Endothelial cell of umbilical vein (primary cell): ENCODE data around the gene KCNH1. TPM values are rescaled to one million over a fixed set of nuclear protein-coding genes. Genes with fewer than 3 reads are reported as not detected.

Experiments
- BruUV-seq: library from RNA; stranded (reverse); fragments of 400-500 nt; replicated peaks from 2 replicates; lab custom pipeline; 2021; lab: Mats Ljungman, UMichigan
- CTCF ChIA-PET: fragments of 300-600, 350-600 bp; sonication (Branson Sonifier 250); formaldehyde crosslinking; loops from one replicate; lab custom pipeline; 2021; ENCODE audit warnings: antibody characterized with exemption, inconsistent platforms; lab: Charles Lee
- POLR2A ChIA-PET: fragments of 300-600, 350-600 bp; sonication (Branson Sonifier 250); formaldehyde crosslinking; loops from one replicate; lab custom pipeline; 2021; ENCODE audit warnings: antibody characterized with exemption, inconsistent platforms; lab: Charles Lee
- DNase-seq: peaks from one replicate; pipeline ENCODE4 v3.0.0-alpha.2; 2011; ENCODE audit warnings: low read depth, low spot score
- FAIRE-seq: peaks from 2 replicates; lab custom pipeline; 2011; peaks lifted over from hg19 to GRCh38; lab: Jason Lieb, UNC
- H2AFZ ChIP-seq: 2 replicates; pipeline ENCODE4 v1.6.0; 2012; ENCODE audit warnings: low read depth, low read length, control low read depth, inconsistent platforms
- H3K27ac ChIP-seq: 2 replicates; pipeline ENCODE4 v1.5.1; 2011; ENCODE audit warnings: low read depth, mild to moderate bottlenecking, control low read depth, low read length, moderate library complexity; ENCODE audit not compliant: insufficient read depth
- H3K27me3 ChIP-seq, 2 experiments: 2 replicates each; pipeline versions ENCODE4 v1.6.0 to v1.6.1; 2011; ENCODE audit warnings: low read length in 2 of 2, mixed read lengths in 1 of 2; ENCODE audit not compliant: control insufficient read depth in 2 of 2, insufficient read depth in 2 of 2
- H3K36me3 ChIP-seq, 2 experiments: 2 replicates in 1 of 2; 3 replicates in 1 of 2; pipeline ENCODE4 v1.5.1; 2011; ENCODE audit warnings: low read length in 2 of 2, mild to moderate bottlenecking in 1 of 2, moderate library complexity in 1 of 2; ENCODE audit not compliant: control insufficient read depth in 2 of 2, insufficient read depth in 2 of 2; ENCODE audit errors: extremely low read depth in 1 of 2
- H3K4me1 ChIP-seq: 3 replicates; pipeline ENCODE4 v1.5.1; 2011; ENCODE audit warnings: mild to moderate bottlenecking, low read length; ENCODE audit not compliant: control insufficient read depth, insufficient read depth; ENCODE audit errors: extremely low read depth
- H3K4me2 ChIP-seq: 2 replicates; pipeline ENCODE4 v1.6.1; 2011; ENCODE audit warnings: low read length, control low read depth, mixed read lengths; ENCODE audit not compliant: insufficient read depth
- H3K4me3 ChIP-seq, 3 experiments: fragments of 200-600 bp in 1 of 3; sonication (generic), shearing (Covaris generic) in 1 of 3; replicated peaks in 1 of 3; 2 replicates each; pipeline ENCODE4 v1.5.1; 2011 to 2016; ENCODE audit warnings: control low read depth in 3 of 3, low read length in 3 of 3, mild to moderate bottlenecking in 2 of 3, inconsistent platforms in 1 of 3, low read depth in 1 of 3, moderate library complexity in 1 of 3; ENCODE audit not compliant: insufficient read depth in 1 of 3
- H3K79me2 ChIP-seq: 2 replicates; pipeline ENCODE4 v1.6.0; 2012; ENCODE audit warnings: low read length, inconsistent platforms; ENCODE audit not compliant: control insufficient read depth, insufficient read depth
- H3K9ac ChIP-seq: replicated peaks from 2 replicates; pipeline ENCODE3; 2011; ENCODE audit warnings: low read length, control low read depth; ENCODE audit not compliant: insufficient read depth; ENCODE audit errors: extremely low read depth
- H3K9me1 ChIP-seq: replicated peaks from 3 replicates; pipeline ENCODE4 v1.6.0; 2011; ENCODE audit warnings: mild to moderate bottlenecking, low read length; ENCODE audit not compliant: control insufficient read depth, insufficient read depth; ENCODE audit errors: extremely low read depth
- H3K9me3 ChIP-seq: replicated peaks from 2 replicates; pipeline ENCODE4 v1.5.1; 2012; ENCODE audit warnings: low read length, inconsistent platforms; ENCODE audit not compliant: control insufficient read depth, insufficient read depth
- H4K20me1 ChIP-seq: replicated peaks from 2 replicates; pipeline ENCODE3; 2011; ENCODE audit warnings: mild to moderate bottlenecking, low read length; ENCODE audit not compliant: control insufficient read depth, insufficient read depth; ENCODE audit errors: extremely low read depth
- CTCF ChIP-seq, 2 donors: IDR thresholded peaks; 1 replicate in 1 of 2; 2 replicates in 1 of 2; pipeline ENCODE4 v1.5.1; 2011; ENCODE audit warnings: low read length in 2 of 2, mild to moderate bottlenecking in 2 of 2, moderate library complexity in 2 of 2, control low read depth in 1 of 2, inconsistent platforms in 1 of 2, low read depth in 1 of 2; ENCODE audit not compliant: insufficient read depth in 1 of 2; ENCODE audit errors: extremely low read depth in 1 of 2
- EZH2 ChIP-seq: IDR thresholded peaks from 2 replicates; pipeline ENCODE4 v1.6.1; 2012; ENCODE audit warnings: borderline replicate concordance, low read depth, mild to moderate bottlenecking, moderate library complexity, low read length, inconsistent platforms; ENCODE audit not compliant: severe bottlenecking
- FOS ChIP-seq: IDR thresholded peaks from 2 replicates; pipeline ENCODE4 v1.6.1; 2011; ENCODE audit warnings: mild to moderate bottlenecking, low read length, moderate library complexity, borderline replicate concordance; ENCODE audit not compliant: insufficient read depth
- GATA2 ChIP-seq: IDR thresholded peaks from 2 replicates; pipeline ENCODE4 v1.7.0; 2011; ENCODE audit warnings: low read depth, mild to moderate bottlenecking, moderate library complexity, mixed read lengths, low read length; ENCODE audit not compliant: insufficient read length, insufficient read depth
- JUN ChIP-seq: IDR thresholded peaks from 2 replicates; pipeline ENCODE4 v1.6.1; 2011; ENCODE audit warnings: borderline replicate concordance, low read depth; ENCODE audit not compliant: insufficient read length, insufficient read depth
- MAX ChIP-seq: IDR thresholded peaks from 2 replicates; pipeline ENCODE4 v1.6.1; 2011; ENCODE audit not compliant: insufficient read depth, insufficient read length
- MYC ChIP-seq: IDR thresholded peaks from one replicate; pipeline ENCODE4 v1.6.1; 2011; ENCODE audit warnings: mild to moderate bottlenecking, low read depth, low read length
- POLR2A ChIP-seq: IDR thresholded peaks from 2 replicates; pipeline ENCODE4 v1.6.1; 2012; ENCODE audit warnings: low read depth, mild to moderate bottlenecking, control low read depth, low read length
- POLR2AphosphoS5 ChIP-seq: IDR thresholded peaks from 2 replicates; pipeline ENCODE4 v1.6.1; 2012; ENCODE audit warnings: low read depth, mild to moderate bottlenecking, control low read depth, low read length, moderate library complexity; ENCODE audit not compliant: insufficient read depth
- dilution Hi-C: fragments of 300-500 bp; cut with MboI; formaldehyde crosslinking; loops from one replicate; pipeline ENCODE4 v1.15.0; 2019; ENCODE audit warnings: low sequenced_read_pairs; ENCODE audit not compliant: extremely low pct_ligation_motif_present
- intact Hi-C: fragments of 100-400 bp; cut with micrococcal nuclease; formaldehyde crosslinking; loops from one replicate; pipeline ENCODE4 v1.10.0; 2022
- polyA plus RNA-seq, 4 experiments: library from polyadenylated mRNA; depleted of rRNA in 3 of 4; stranded (reverse) in 3 of 4; unstranded in 1 of 4; fragments of >200 nt; gene quantifications; 2 replicates each; pipeline versions ENCODE4 v1.2.1 to v1.2.3, GENCODE V29; 2011 to 2012; ENCODE audit warnings: missing spikeins in 1 of 4
- total RNA-seq: library from RNA; stranded (reverse); gene quantifications from 2 replicates; pipeline ENCODE4 v1.2.3, GENCODE V29; 2021

KCNH1 gene
- total and polyA plus RNA-seq, 2 donors (not counting 3 experiments of a cell fraction or from before 2014, with no cell fraction given), result not detected

GRCh38 chr1:210646258-210646616, 487.7 kb downstream of the KCNH1 start:
- no peak overlapping the region for H3K9ac ChIP-seq
- intact Hi-C loops, result no loop called here
- ChIA-PET POLR2A (no interaction called here), CTCF (no interaction called here)
- H3K4me3 ChIP-seq, result no peak overlapping the region
- FAIRE-seq (no peak), DNase-seq (no peak)
- H4K20me1 ChIP-seq, result no peaks in the 10 kb centered on the region
- peaks cover 4% of the 10 kb centered on the region for H3K9me3 ChIP-seq
- H3K4me2 ChIP-seq, result no peak overlapping the region
- H3K79me2 ChIP-seq, result no peaks in the 10 kb centered on the region
- no peak overlapping the region for H2AFZ ChIP-seq
- BruUV-seq, result no TSS peak
- dilution Hi-C loops, result no loop called here
- no peaks in the 10 kb centered on the region for H3K27me3 ChIP-seq
- H3K27ac ChIP-seq, result no peak overlapping the region
- no peak for TF ChIP-seq JUN
- TF ChIP-seq CTCF (IDR thresholded peaks at IDR 0.05; ENCODE audit: extremely low read depth in 1 of 2, insufficient read depth in 1 of 2, low read depth in 1 of 2, low read length in 2 of 2), result no peak
- no peak for TF ChIP-seq MAX
- no peak for TF ChIP-seq FOS
- no peak for TF ChIP-seq POLR2A
- no peak for TF ChIP-seq POLR2AphosphoS5
- TF ChIP-seq EZH2, result no peak
- TF ChIP-seq MYC, result no peak
- TF ChIP-seq GATA2, result no peak
- H3K4me1 ChIP-seq, result no peaks in the 10 kb centered on the region
- H3K36me3 ChIP-seq, result no peaks in the 10 kb centered on the region
- no peaks in the 10 kb centered on the region for H3K9me1 ChIP-seq
